Non-pigmented ciliary epithelial cell (primary cell): Measurements from ENCODE around the gene ARAP3.

ENCODE experiments used
- DNase-seq: peaks from one replicate; pipeline ENCODE4 v3.0.0-alpha.2; 2010; ENCODE audit warnings: low read depth

ARAP3 gene

GRCh38 chr5:141672071-141672840 lies 9.8 kb downstream of the ARAP3 start:
- DNase-seq, result no peak

GRCh38 chr5:141669520-141669919 lies 12.5 kb downstream of the ARAP3 start:
- DNase-seq, result no peak

GRCh38 chr5:141668601-141669265 lies 13.3 kb downstream of the ARAP3 start:
- no peak for DNase-seq

- no peak for DNase-seq
These were observed 15.8 kb downstream of the ARAP3 start for GRCh38 chr5:141665995-141666940.

GRCh38 chr5:141664733-141665461 lies 17.1 kb downstream of the ARAP3 start:
- DNase-seq, result no peak

- no peak for DNase-seq
These were observed 18.5 kb downstream of the ARAP3 start for GRCh38 chr5:141663506-141663905.

- DNase-seq, result no peak
These were observed 20.0 kb downstream of the ARAP3 start for GRCh38 chr5:141662028-141662427.

GRCh38 chr5:141657937-141658545 lies 24.0 kb downstream of the ARAP3 start:
- peak; percentile 98 for DNase-seq

- DNase-seq, result no peak
These were observed 24.6 kb downstream of the ARAP3 start for GRCh38 chr5:141657404-141657803.

GRCh38 chr5:141656396-141656795 lies 25.6 kb downstream of the ARAP3 start:
- DNase-seq, result no peak

GRCh38 chr5:141655020-141655419 lies 27.0 kb downstream of the ARAP3 start:
- no peak for DNase-seq

GRCh38 chr5:141654298-141654697 lies 27.7 kb downstream of the ARAP3 start:
- DNase-seq, result peak; percentile 82

- no peak for DNase-seq
These were observed 30.3 kb downstream of the ARAP3 start for GRCh38 chr5:141651728-141652105.

- peak; percentile 31 for DNase-seq
These were observed 30.9 kb downstream of the ARAP3 start, which contains the start of gene FCHSD1 for GRCh38 chr5:141650851-141651727. Gene FCHSD1, minus strand, starts transcription at chr5:141651418. Its CDS starts 50 bp downstream, at chr5:141651368.

GRCh38 chr5:141649972-141650371 lies 32.1 kb downstream of the ARAP3 start:
- DNase-seq, result no peak

GRCh38 chr5:141649056-141649688 lies 32.9 kb downstream of the ARAP3 start:
- DNase-seq, result no peak

- DNase-seq, result no peak
These were observed 34.2 kb downstream of the ARAP3 start for GRCh38 chr5:141647851-141648250.

- DNase-seq, result no peak
These were observed 34.8 kb downstream of the ARAP3 start for GRCh38 chr5:141647242-141647641.

- DNase-seq, result no peak
These were observed 36.0 kb downstream of the ARAP3 start for GRCh38 chr5:141646026-141646425.
